BLaER1 (cell line): ENCODE data around the gene CABP4.
A peak's percentile ranks its signal among the peaks of the same experiment; 100 is the strongest.

Experiments
- H3K27ac ChIP-seq: shearing (Covaris generic); formaldehyde crosslinking; 2 replicates; pipeline ENCODE4 v1.8.1; 2022
- H3K27me3 ChIP-seq: shearing (Covaris generic); formaldehyde crosslinking; 2 replicates; pipeline ENCODE4 v1.8.1; 2022
- H3K36me3 ChIP-seq: shearing (Covaris generic); formaldehyde crosslinking; 2 replicates; pipeline ENCODE4 v1.8.1; 2022
- H3K4me1 ChIP-seq: shearing (Covaris generic); formaldehyde crosslinking; 2 replicates; pipeline ENCODE4 v1.8.1; 2022
- H3K4me2 ChIP-seq: shearing (Covaris generic); formaldehyde crosslinking; 2 replicates; pipeline ENCODE4 v1.8.1; 2022
- H3K4me3 ChIP-seq: shearing (Covaris generic); formaldehyde crosslinking; 2 replicates; pipeline ENCODE4 v1.8.1; 2022
- H3K9ac ChIP-seq: shearing (Covaris generic); formaldehyde crosslinking; 2 replicates; pipeline ENCODE4 v1.8.1; 2022
- H3K9me3 ChIP-seq: shearing (Covaris generic); formaldehyde crosslinking; 2 replicates; pipeline ENCODE4 v1.8.1; 2022
- H4K20me1 ChIP-seq: shearing (Covaris generic); formaldehyde crosslinking; 2 replicates; pipeline ENCODE4 v1.8.1; 2022
- Cebpa-rat ChIP-seq: shearing (Covaris generic); IDR thresholded peaks from 2 replicates; pipeline ENCODE4 v1.8.1; 2022

CABP4 gene

DNA sequence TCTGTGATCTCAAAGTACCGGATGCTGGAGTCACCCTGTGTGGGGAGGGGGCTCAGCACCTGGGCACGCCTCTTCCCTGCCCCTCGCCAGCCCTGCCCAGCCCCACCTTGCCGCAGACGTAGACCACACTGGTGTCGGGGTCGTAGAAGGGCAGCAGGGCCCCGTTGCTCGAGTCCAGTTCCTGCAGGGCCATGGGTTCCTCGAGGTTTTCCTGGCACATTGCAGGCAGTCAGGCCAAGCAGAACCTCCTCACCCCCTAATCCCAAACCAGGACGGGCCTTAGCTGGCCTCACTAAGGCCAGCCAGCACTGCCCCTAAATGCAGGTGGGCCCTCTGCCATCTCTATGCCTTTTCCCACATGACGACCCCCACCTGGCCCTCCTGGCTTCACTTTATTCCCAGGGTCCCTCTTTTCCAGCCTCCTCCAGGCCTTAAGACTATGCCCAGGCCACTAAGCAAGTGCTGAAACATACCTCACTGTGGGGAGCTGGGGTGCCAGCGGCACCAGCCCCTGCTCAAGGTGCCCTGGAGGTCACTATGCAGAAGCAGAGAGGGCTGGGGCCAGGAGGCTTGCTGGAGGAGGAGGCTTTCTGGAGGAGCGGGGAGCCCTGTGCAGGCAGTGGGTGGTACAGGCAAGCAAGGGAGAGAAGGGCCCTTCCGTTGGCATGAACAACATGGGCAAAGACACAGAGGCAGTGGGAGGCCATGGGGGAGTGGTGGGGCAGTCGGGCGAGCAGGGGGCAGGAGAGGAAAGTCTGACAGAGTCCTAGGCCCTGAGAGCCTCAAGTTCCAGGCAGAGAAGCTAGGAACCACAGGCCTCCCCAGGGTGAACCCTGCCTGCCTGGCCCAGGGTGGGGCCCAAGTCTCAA, 14.7 kb upstream of the CABP4 start:
- H3K27me3 ChIP-seq = no peaks in the 10 kb centered on the region
- peak overlapping the region; percentile 79 for H3K27ac ChIP-seq
- TF ChIP-seq Cebpa-rat = no peak
- H3K4me1 ChIP-seq = peaks cover 90% of the 10 kb centered on the region
- peak overlapping the region; percentile 64 for H3K9ac ChIP-seq
- no peaks in the 10 kb centered on the region for H3K9me3 ChIP-seq
- H4K20me1 ChIP-seq = peaks cover 13% of the 10 kb centered on the region
- peak overlapping the region; percentile 97 for H3K4me2 ChIP-seq
- peak overlapping the region; percentile 28; the same call in 1 of the 2 replicates for H3K4me3 ChIP-seq
- H3K36me3 ChIP-seq = peaks cover 8% of the 10 kb centered on the region

DNA sequence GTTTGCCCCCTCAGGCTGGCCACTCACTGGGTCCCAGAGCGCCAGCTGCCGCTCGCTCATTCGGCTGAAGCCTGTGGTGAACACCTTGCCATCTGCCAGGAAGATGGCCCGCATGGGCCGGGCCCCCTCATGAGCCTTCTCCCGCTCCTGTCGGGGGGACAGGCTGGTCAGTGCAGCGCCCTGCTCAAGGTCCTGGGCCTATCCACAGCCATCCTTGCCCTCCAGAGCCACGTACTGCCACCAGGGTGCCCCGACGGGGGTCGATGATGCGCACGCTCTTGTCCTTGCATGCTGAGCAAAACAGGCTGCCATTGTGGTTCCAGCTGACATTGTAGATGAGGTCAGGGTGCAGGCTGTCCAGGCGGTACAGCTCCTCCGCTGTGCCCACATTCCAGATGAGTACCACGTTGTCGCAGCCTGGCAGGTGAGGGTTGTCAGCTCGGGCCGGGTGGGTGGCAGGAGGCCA, 14.0 kb upstream of the CABP4 start:
- peaks cover 90% of the 10 kb centered on the region for H3K4me1 ChIP-seq
- H4K20me1 ChIP-seq = peaks cover 7% of the 10 kb centered on the region
- peak overlapping the region; percentile 79 for H3K27ac ChIP-seq
- H3K4me2 ChIP-seq = peak overlapping the region; percentile 97
- H3K4me3 ChIP-seq = peak overlapping the region; percentile 28; the same call in 1 of the 2 replicates
- peaks cover 1% of the 10 kb centered on the region for H3K36me3 ChIP-seq
- H3K9me3 ChIP-seq = no peaks in the 10 kb centered on the region
- peak overlapping the region; percentile 64 for H3K9ac ChIP-seq
- no peak for TF ChIP-seq Cebpa-rat
- H3K27me3 ChIP-seq = no peaks in the 10 kb centered on the region

- H3K27ac ChIP-seq = no peak overlapping the region
- H4K20me1 ChIP-seq = no peaks in the 10 kb centered on the region
- peaks cover 91% of the 10 kb centered on the region for H3K4me1 ChIP-seq
- peak overlapping the region; percentile 97 for H3K4me2 ChIP-seq
- TF ChIP-seq Cebpa-rat = no peak
- no peaks in the 10 kb centered on the region for H3K36me3 ChIP-seq
- no peak overlapping the region for H3K9ac ChIP-seq
- no peaks in the 10 kb centered on the region for H3K27me3 ChIP-seq
- H3K4me3 ChIP-seq = no peak overlapping the region
- no peaks in the 10 kb centered on the region for H3K9me3 ChIP-seq
These were observed 13.3 kb upstream of the CABP4 start for GRCh38 chr11:67441731-67442351.

- H3K4me3 ChIP-seq = peak overlapping the region; percentile 67
- no peaks in the 10 kb centered on the region for H3K36me3 ChIP-seq
- peak overlapping the region; percentile 64; the same call in 1 of the 2 replicates for H3K9ac ChIP-seq
- peak overlapping the region; percentile 97 for H3K4me2 ChIP-seq
- TF ChIP-seq Cebpa-rat = no peak
- no peaks in the 10 kb centered on the region for H3K27me3 ChIP-seq
- H3K27ac ChIP-seq = peak overlapping the region; percentile 70
- no peaks in the 10 kb centered on the region for H4K20me1 ChIP-seq
- no peaks in the 10 kb centered on the region for H3K9me3 ChIP-seq
- peaks cover 94% of the 10 kb centered on the region for H3K4me1 ChIP-seq
These were observed 12.4 kb upstream of the CABP4 start for GRCh38 chr11:67442504-67443404.

DNA sequence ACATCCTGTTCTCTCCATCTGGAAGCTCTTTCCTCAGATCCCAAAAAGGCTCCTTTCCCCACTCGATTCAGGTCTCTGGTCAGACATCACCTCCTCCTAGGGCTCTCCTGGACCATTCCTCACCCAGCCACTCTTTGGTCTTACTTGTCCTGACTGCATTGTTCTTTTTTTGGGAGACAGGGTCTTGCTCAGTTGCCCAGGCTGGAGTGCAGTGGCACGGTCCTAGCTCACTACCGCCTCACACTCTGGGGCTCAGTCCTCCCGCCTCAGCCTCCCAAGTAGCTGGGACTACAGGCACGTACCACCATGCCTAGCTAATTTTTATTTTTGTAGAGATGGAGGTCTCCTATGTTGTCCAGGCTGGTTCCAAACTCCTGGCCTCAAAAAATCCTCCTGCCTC, 9.6 kb upstream of the CABP4 start:
- peaks cover 85% of the 10 kb centered on the region for H3K4me1 ChIP-seq
- H3K4me2 ChIP-seq = peak overlapping the region; percentile 97
- no peaks in the 10 kb centered on the region for H3K36me3 ChIP-seq
- no peak overlapping the region for H3K4me3 ChIP-seq
- peak overlapping the region; percentile 75; the same call in 1 of the 2 replicates for H3K27ac ChIP-seq
- no peaks in the 10 kb centered on the region for H4K20me1 ChIP-seq
- H3K27me3 ChIP-seq = no peaks in the 10 kb centered on the region
- no peak for TF ChIP-seq Cebpa-rat
- no peaks in the 10 kb centered on the region for H3K9me3 ChIP-seq
- H3K9ac ChIP-seq = no peak overlapping the region

DNA sequence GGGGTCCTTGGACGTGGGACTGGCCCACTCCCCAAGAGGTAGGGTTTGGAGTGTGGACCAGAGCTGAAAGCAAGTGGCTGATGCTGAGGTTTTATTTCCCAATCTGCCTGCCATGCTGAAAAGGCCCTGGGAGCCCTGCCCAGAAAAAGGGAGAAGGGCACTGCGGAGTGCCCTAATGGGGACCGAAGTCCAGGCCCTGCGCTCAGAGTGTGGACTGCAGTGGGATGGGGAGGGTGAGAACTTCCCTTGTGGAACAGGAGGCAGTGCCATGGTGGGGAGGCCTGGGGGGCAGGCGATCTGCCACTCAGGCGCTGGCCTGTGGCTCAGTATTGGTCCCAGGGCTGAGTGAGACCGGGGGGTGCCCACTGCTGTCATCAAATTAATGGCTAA, 6.9 kb upstream of the CABP4 start:
- Histone ChIP-seq H3K36me3 (no peaks in the 10 kb centered on the region), H3K27me3 (no peaks in the 10 kb centered on the region), H3K27ac (no peak overlapping the region), H3K4me3 (no peak overlapping the region), H3K9ac (no peak overlapping the region), H3K4me1 (peaks cover 74% of the 10 kb centered on the region), H3K9me3 (no peaks in the 10 kb centered on the region), H4K20me1 (no peaks in the 10 kb centered on the region), H3K4me2 (no peak overlapping the region)
- TF ChIP-seq Cebpa-rat = no peak

DNA sequence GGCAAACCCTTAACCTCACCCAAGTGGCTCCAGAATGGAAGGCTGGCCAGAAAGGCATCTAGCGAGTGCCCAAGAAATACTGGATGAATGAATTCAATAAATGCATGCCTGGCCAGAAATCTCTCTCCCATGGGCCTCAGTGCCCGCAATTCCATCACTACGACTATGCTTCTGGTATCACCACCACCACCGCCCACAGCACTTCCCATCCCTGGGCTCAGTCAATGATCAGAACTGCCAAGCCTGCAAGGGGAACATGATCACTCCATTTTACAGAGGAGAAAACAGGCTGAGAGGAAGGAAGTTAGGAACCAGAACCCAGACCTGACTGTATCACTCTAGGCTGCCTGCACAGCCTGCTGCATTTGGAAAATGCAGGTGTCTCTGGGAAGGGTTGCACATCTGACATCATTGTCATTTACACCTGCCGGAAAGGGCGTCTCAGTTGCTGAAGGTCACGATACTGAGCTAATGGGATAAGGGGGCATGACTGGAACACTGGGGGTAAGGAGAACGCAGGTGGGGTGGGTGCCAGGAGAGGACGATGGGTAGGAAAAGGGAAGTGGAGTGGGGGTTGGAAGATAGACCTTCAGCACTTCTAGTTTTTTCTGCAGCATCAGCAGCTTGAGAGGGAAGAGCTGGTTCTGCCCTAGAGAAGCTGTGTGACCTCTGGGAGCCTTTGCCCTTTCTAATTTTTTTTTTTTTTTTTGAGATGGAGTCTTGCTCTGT, 5.9 kb upstream of the CABP4 start:
- Histone ChIP-seq H3K4me1 (peaks cover 68% of the 10 kb centered on the region), H3K27ac (no peak overlapping the region), H3K36me3 (no peaks in the 10 kb centered on the region), H3K27me3 (no peaks in the 10 kb centered on the region), H3K4me3 (no peak overlapping the region), H3K9me3 (no peaks in the 10 kb centered on the region), H3K4me2 (peak overlapping the region; percentile 14; the same call in 1 of the 2 replicates), H3K9ac (no peak overlapping the region), H4K20me1 (no peaks in the 10 kb centered on the region)
- TF ChIP-seq Cebpa-rat = no peak

DNA sequence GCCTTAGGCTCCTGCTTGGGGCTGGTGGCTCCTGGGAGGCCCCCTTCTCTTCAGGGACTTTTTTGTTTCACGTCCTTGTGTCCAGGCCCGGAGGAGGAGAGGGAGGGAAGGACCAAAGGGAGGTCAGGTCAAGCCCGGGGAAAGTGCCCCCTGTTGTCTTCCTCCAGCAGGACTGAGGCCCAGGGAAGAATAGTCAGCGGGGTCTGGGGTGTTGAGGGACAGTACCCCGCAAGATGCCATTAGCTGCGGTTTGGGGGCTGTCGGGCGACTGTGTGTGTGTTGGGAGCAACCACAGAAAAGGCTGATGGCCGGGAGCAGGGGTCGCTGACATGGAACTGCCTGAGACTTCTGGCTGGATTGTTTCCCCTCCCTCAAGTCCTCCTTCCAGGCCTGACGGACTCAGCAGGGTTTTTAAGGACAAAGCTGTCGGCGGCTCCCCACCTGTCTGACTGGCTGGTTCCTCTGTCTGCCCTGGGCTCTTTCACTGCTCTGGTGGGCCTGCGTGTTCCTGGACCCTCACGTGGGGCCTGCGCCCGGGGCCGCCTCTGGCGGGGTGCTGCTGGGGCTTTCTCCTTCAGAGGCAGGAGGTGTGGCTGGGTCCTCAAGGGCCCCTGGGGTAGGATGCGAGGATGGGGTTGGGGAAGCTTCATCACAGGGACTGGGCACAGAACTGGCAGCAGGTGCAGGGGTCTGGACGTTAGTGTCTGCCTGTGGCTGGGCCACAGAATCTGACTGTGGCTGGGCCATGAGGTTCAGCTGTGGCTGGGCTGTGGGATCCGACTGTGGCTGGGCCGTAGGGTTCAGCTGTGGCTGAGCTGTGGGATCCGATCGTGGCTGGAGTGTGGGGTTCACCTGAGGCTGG, 4.1 kb upstream of the CABP4 start:
- Histone ChIP-seq H3K27ac (peak overlapping the region; percentile 27; the same call in 1 of the 2 replicates), H3K9me3 (no peaks in the 10 kb centered on the region), H4K20me1 (no peaks in the 10 kb centered on the region), H3K9ac (0 out of 2 replicates have a peak overlapping the region, but pooled peaks have one; percentile 27), H3K4me3 (no peak overlapping the region), H3K36me3 (no peaks in the 10 kb centered on the region), H3K4me1 (peaks cover 51% of the 10 kb centered on the region), H3K4me2 (peak overlapping the region; percentile 19), H3K27me3 (no peaks in the 10 kb centered on the region)
- TF ChIP-seq Cebpa-rat = no peak
